Measurements from ENCODE around the gene NFATC1.
"Not testable (repeated sequence)": the region's sequence is repeated elsewhere in the genome, so short reads cannot be mapped to it uniquely, and the experiment has no call there.

NFATC1 gene

GRCh38 chr18:79504495-79504894 lies 108.8 kb downstream of the NFATC1 start:
- CTCF ChIA-PET, result interaction anchor here (1.2 kb wide), 2 partner anchors 12 to 124 kb away, joined by 3 to 4 read pairs; no protein-coding TSS in a partner anchor
- H3K36me3 ChIP-seq (ENCODE audit: control insufficient read depth in 4 of 4, insufficient read depth in 4 of 4, low read length in 3 of 4); H3K9me3 ChIP-seq (ENCODE audit: control extremely low read depth in 1 of 5, control insufficient read depth in 4 of 5, insufficient read depth in 2 of 5, low read depth in 1 of 5, low read length in 4 of 5); H3K27me3 ChIP-seq (replicated peaks in 2 of 5; ENCODE audit: control insufficient read depth in 4 of 5, insufficient read depth in 5 of 5, low read length in 4 of 5); DNase-seq; H3K4me3 ChIP-seq (ENCODE audit: control insufficient read depth in 1 of 7, extremely low read depth in 1 of 7, insufficient read depth in 4 of 7, low read depth in 2 of 7, low read length in 6 of 7); H3K27ac ChIP-seq (ENCODE audit: insufficient read depth in 1 of 2, low read depth in 1 of 2, low read length in 2 of 2, poor library complexity in 1 of 2, severe bottlenecking in 2 of 2); POLR2A ChIA-PET: not testable (repeated sequence)
- H3K4me1 ChIP-seq (ENCODE audit: control extremely low read depth in 1 of 4, control insufficient read depth in 4 of 4, insufficient read depth in 4 of 4, low read length in 3 of 4), result peaks cover 4 to 70% (median 65%) of the 10 kb centered on the region in 4 experiments
- WGBS (ENCODE audit: insufficient coverage), result 45% methylated on average over 3 of the region's 6 CpGs

- WGBS (ENCODE audit: insufficient coverage), result no CpG with 5 or more reads among the region's 3 CpGs
- POLR2A ChIA-PET; H3K9me3 ChIP-seq (ENCODE audit: control extremely low read depth in 1 of 5, control insufficient read depth in 4 of 5, insufficient read depth in 2 of 5, low read depth in 1 of 5, low read length in 4 of 5); H3K27me3 ChIP-seq (replicated peaks in 2 of 5; ENCODE audit: control insufficient read depth in 4 of 5, insufficient read depth in 5 of 5, low read length in 4 of 5); H3K4me3 ChIP-seq (ENCODE audit: control insufficient read depth in 1 of 7, extremely low read depth in 1 of 7, insufficient read depth in 4 of 7, low read depth in 2 of 7, low read length in 6 of 7); DNase-seq; H3K27ac ChIP-seq (ENCODE audit: insufficient read depth in 1 of 2, low read depth in 1 of 2, low read length in 2 of 2, poor library complexity in 1 of 2, severe bottlenecking in 2 of 2); H3K36me3 ChIP-seq (ENCODE audit: control insufficient read depth in 4 of 4, insufficient read depth in 4 of 4, low read length in 3 of 4); CTCF ChIA-PET: not testable (repeated sequence)
- H3K4me1 ChIP-seq (ENCODE audit: control extremely low read depth in 1 of 4, control insufficient read depth in 4 of 4, insufficient read depth in 4 of 4, low read length in 3 of 4), result peaks cover 8 to 76% (median 72%) of the 10 kb centered on the region in 4 experiments
Observed at GRCh38 chr18:79505465-79505864, 109.7 kb downstream of the NFATC1 start.

- Histone ChIP-seq H3K36me3 (ENCODE audit: control insufficient read depth in 4 of 4, insufficient read depth in 4 of 4, low read length in 3 of 4) (peaks cover 0 to 4% (median 0%) of the 10 kb centered on the region in 4 experiments), H3K9me3 (ENCODE audit: control extremely low read depth in 1 of 5, control insufficient read depth in 4 of 5, insufficient read depth in 2 of 5, low read depth in 1 of 5, low read length in 4 of 5) (no peaks in the 10 kb centered on the region), H3K27me3 (replicated peaks in 2 of 5; ENCODE audit: control insufficient read depth in 4 of 5, insufficient read depth in 5 of 5, low read length in 4 of 5) (no peaks in the 10 kb centered on the region), H3K4me1 (ENCODE audit: control extremely low read depth in 1 of 4, control insufficient read depth in 4 of 4, insufficient read depth in 4 of 4, low read length in 3 of 4) (peaks cover 8 to 76% (median 72%) of the 10 kb centered on the region in 4 experiments), H3K4me3 (ENCODE audit: control insufficient read depth in 1 of 7, extremely low read depth in 1 of 7, insufficient read depth in 4 of 7, low read depth in 2 of 7, low read length in 6 of 7) (peak overlapping the region in 4 of 7 experiments; percentile 52 to 76 (median 66)), H3K27ac (ENCODE audit: insufficient read depth in 1 of 2, low read depth in 1 of 2, low read length in 2 of 2, poor library complexity in 1 of 2, severe bottlenecking in 2 of 2) (peak overlapping the region; percentile 50 to 70)
- DNase-seq, result peak in 2 of 3 donors; percentile 44 to 61
- WGBS (ENCODE audit: insufficient coverage), result 30% methylated on average over 18 of the region's 20 CpGs
- ChIA-PET POLR2A (interaction anchor here (0.6 to 2.9 kb wide), 9 partner anchors 10 to 113 kb away, joined by 3 to 23 read pairs (median 3); no protein-coding TSS in a partner anchor), CTCF (interaction anchor here (1.0 to 3.1 kb wide), 12 partner anchors 11 to 127 kb away, joined by 3 to 19 read pairs (median 4); no protein-coding TSS in a partner anchor)
Observed at GRCh38 chr18:79506191-79507075, 110.7 kb downstream of the NFATC1 start.

GRCh38 chr18:79507076-79507545 lies 111.4 kb downstream of the NFATC1 start:
- no peaks in the 10 kb centered on the region for H3K9me3 ChIP-seq (ENCODE audit: control extremely low read depth in 1 of 5, control insufficient read depth in 4 of 5, insufficient read depth in 2 of 5, low read depth in 1 of 5, low read length in 4 of 5)
- peak; percentile 92 to 98 (median 96) for DNase-seq

GRCh38 chr18:79507546-79508480 lies 112.1 kb downstream of the NFATC1 start:
- no peaks in the 10 kb centered on the region for H3K9me3 ChIP-seq (ENCODE audit: control extremely low read depth in 1 of 5, control insufficient read depth in 4 of 5, insufficient read depth in 2 of 5, low read depth in 1 of 5, low read length in 4 of 5)
- ChIA-PET CTCF (interaction anchor here (0.6 to 3.1 kb wide), 14 partner anchors 9 to 128 kb away, joined by 3 to 19 read pairs (median 4); no protein-coding TSS in a partner anchor), POLR2A (interaction anchor here (0.9 to 2.9 kb wide), 7 partner anchors 9 to 114 kb away, joined by 3 to 23 read pairs (median 4); no protein-coding TSS in a partner anchor)
- no peaks in the 10 kb centered on the region for H3K27me3 ChIP-seq (replicated peaks in 2 of 5; ENCODE audit: control insufficient read depth in 4 of 5, insufficient read depth in 5 of 5, low read length in 4 of 5)
- peak overlapping the region; percentile 25 to 70 for H3K27ac ChIP-seq (ENCODE audit: insufficient read depth in 1 of 2, low read depth in 1 of 2, low read length in 2 of 2, poor library complexity in 1 of 2, severe bottlenecking in 2 of 2)
- peaks cover 8 to 67% (median 65%) of the 10 kb centered on the region in 4 experiments for H3K4me1 ChIP-seq (ENCODE audit: control extremely low read depth in 1 of 4, control insufficient read depth in 4 of 4, insufficient read depth in 4 of 4, low read length in 3 of 4)
- H3K4me3 ChIP-seq (ENCODE audit: control insufficient read depth in 1 of 7, extremely low read depth in 1 of 7, insufficient read depth in 4 of 7, low read depth in 2 of 7, low read length in 6 of 7), result peak overlapping the region in 6 of 7 experiments; percentile 39 to 76 (median 57)
- H3K36me3 ChIP-seq (ENCODE audit: control insufficient read depth in 4 of 4, insufficient read depth in 4 of 4, low read length in 3 of 4), result peaks cover 0 to 14% (median 6%) of the 10 kb centered on the region in 4 experiments
- 4% methylated on average over 30 of the region's 46 CpGs for WGBS (ENCODE audit: insufficient coverage)
- peak; percentile 47 to 88 (median 85) for DNase-seq

More at GRCh38 chr18:79507076-79507545, 111.4 kb downstream of the NFATC1 start:
- peak overlapping the region; percentile 50 to 70 for H3K27ac ChIP-seq (ENCODE audit: insufficient read depth in 1 of 2, low read depth in 1 of 2, low read length in 2 of 2, poor library complexity in 1 of 2, severe bottlenecking in 2 of 2)
- peak overlapping the region in 6 of 7 experiments; percentile 39 to 76 (median 57) for H3K4me3 ChIP-seq (ENCODE audit: control insufficient read depth in 1 of 7, extremely low read depth in 1 of 7, insufficient read depth in 4 of 7, low read depth in 2 of 7, low read length in 6 of 7)
- WGBS (ENCODE audit: insufficient coverage), result under 1% methylated on average over 24 of the region's 24 CpGs
- ChIA-PET POLR2A (interaction anchor here (0.6 to 2.9 kb wide), 9 partner anchors 9 to 113 kb away, joined by 3 to 23 read pairs (median 3); no protein-coding TSS in a partner anchor), CTCF (interaction anchor here (1.0 to 3.1 kb wide), 12 partner anchors 10 to 128 kb away, joined by 3 to 19 read pairs (median 4); no protein-coding TSS in a partner anchor)
- peaks cover 8 to 73% (median 69%) of the 10 kb centered on the region in 4 experiments for H3K4me1 ChIP-seq (ENCODE audit: control extremely low read depth in 1 of 4, control insufficient read depth in 4 of 4, insufficient read depth in 4 of 4, low read length in 3 of 4)
- peaks cover 0 to 7% (median under 1%) of the 10 kb centered on the region in 4 experiments for H3K36me3 ChIP-seq (ENCODE audit: control insufficient read depth in 4 of 4, insufficient read depth in 4 of 4, low read length in 3 of 4)
- H3K27me3 ChIP-seq (replicated peaks in 2 of 5; ENCODE audit: control insufficient read depth in 4 of 5, insufficient read depth in 5 of 5, low read length in 4 of 5), result no peaks in the 10 kb centered on the region
